HepG2 (cell line): ENCODE measurements around the gene ESYT3. TPM values are rescaled to one million over a fixed set of nuclear protein-coding genes. Genes with fewer than 3 reads are reported as not detected.

Experiments
- ATAC-seq: fragments of 200-7000 bp; cut with Tn5 transposase; 3 replicates; pipeline ENCODE4 v1.9.1; 2020; ENCODE audit warnings: mild to moderate bottlenecking, moderate library complexity
- BruUV-seq: library from RNA; stranded (reverse); fragments of 400-500 nt; replicated peaks from 2 replicates; lab custom pipeline; 2021; lab: Mats Ljungman, UMichigan
- CTCF ChIA-PET: fragments of 300-600 bp; formaldehyde crosslinking; extraction: SDS; loops from one replicate; lab custom pipeline; 2021; ENCODE audit warnings: low total read pairs, inconsistent platforms, low intra/inter-chr PET ratio; lab: Yijun Ruan, JAX
- POLR2A ChIA-PET: fragments of 350-600 bp; sonication (Branson Sonifier 250); formaldehyde crosslinking; loops from one replicate; lab custom pipeline; 2020; ENCODE audit warnings: antibody characterized with exemption, inconsistent platforms; lab: Yijun Ruan, JAX
- DNase-seq: peaks from one replicate; pipeline ENCODE4 v3.0.0-alpha.2; 2015; ENCODE audit warnings: low spot score
- FAIRE-seq: peaks from 3 replicates; lab custom pipeline; 2011; peaks lifted over from hg19 to GRCh38; lab: Jason Lieb, UNC
- H2AFZ ChIP-seq: one replicate; pipeline ENCODE4 v1.6.1; 2011; ENCODE audit warnings: low read length, inconsistent platforms
- H3K27ac ChIP-seq: fragments of 300-600 bp; 3 replicates; pipeline ENCODE4 v1.8.0; 2011; ENCODE audit warnings: mixed run types, mild to moderate bottlenecking, mixed read lengths, low read length, inconsistent platforms; ENCODE audit not compliant: insufficient read depth; ENCODE audit errors: extremely low read length
- H3K27me3 ChIP-seq, 2 experiments: fragments of 200-600 bp in 1 of 2; 2 replicates in 1 of 2; 3 replicates in 1 of 2; pipeline versions ENCODE4 v1.6.0 to v1.8.0; 2011; ENCODE audit warnings: low read length in 2 of 2, mild to moderate bottlenecking in 2 of 2, moderate library complexity in 2 of 2, inconsistent platforms in 1 of 2; ENCODE audit not compliant: insufficient read depth in 2 of 2, control insufficient read depth in 1 of 2
- H3K36me3 ChIP-seq, 2 experiments: fragments of 200-600 bp in 1 of 2; replicated peaks in 1 of 2; 2 replicates in 1 of 2; 3 replicates in 1 of 2; pipeline versions ENCODE4 v1.5.1 to v1.8.0; 2011; ENCODE audit warnings: low read length in 2 of 2, inconsistent platforms in 1 of 2; ENCODE audit not compliant: insufficient read depth in 2 of 2, control insufficient read depth in 1 of 2
- H3K4me1 ChIP-seq: 2 replicates; pipeline ENCODE4 v1.5.1; 2012; ENCODE audit warnings: low read length, inconsistent platforms; ENCODE audit not compliant: insufficient read depth
- H3K4me2 ChIP-seq: 2 replicates; pipeline ENCODE4 v1.6.0; 2011; ENCODE audit warnings: low read depth, low read length, inconsistent platforms
- H3K4me3 ChIP-seq, 3 experiments: fragments of 200-600 bp in 1 of 3; sonication (generic), shearing (Covaris generic) in 1 of 3; replicated peaks in 1 of 3; 2 replicates each; pipeline ENCODE4 v1.5.1; 2011 to 2016; ENCODE audit warnings: low read length in 3 of 3, inconsistent platforms in 2 of 3, low read depth in 2 of 3, mild to moderate bottlenecking in 2 of 3, control low read depth in 1 of 3, mixed read lengths in 1 of 3; ENCODE audit not compliant: insufficient read depth in 1 of 3
- H3K79me2 ChIP-seq: one replicate; pipeline ENCODE4 v1.6.1; 2011; ENCODE audit warnings: low read length, inconsistent platforms; ENCODE audit not compliant: insufficient read depth
- H3K9ac ChIP-seq: 2 replicates; pipeline ENCODE4 v1.6.0; 2011; ENCODE audit warnings: mild to moderate bottlenecking, low read depth, low read length, inconsistent platforms; ENCODE audit not compliant: insufficient read depth
- H3K9me3 ChIP-seq: 2 replicates; pipeline ENCODE4 v1.5.1; 2012; ENCODE audit warnings: mild to moderate bottlenecking, low read length
- H4K20me1 ChIP-seq: 2 replicates; pipeline ENCODE4 v1.6.0; 2011; ENCODE audit warnings: inconsistent platforms, mild to moderate bottlenecking, low read length, moderate library complexity; ENCODE audit not compliant: insufficient read depth
- BATF2 ChIP-seq: sonication (generic); formaldehyde crosslinking; IDR thresholded peaks from 2 replicates; pipeline ENCODE4 v1.8.0; 2022; ENCODE audit warnings: mild to moderate bottlenecking, missing genetic modification reagents, moderate library complexity
- BCL6 ChIP-seq: IDR thresholded peaks from 2 replicates; pipeline ENCODE4 v1.6.1; 2016; ENCODE audit warnings: missing genetic modification reagents, missing compliant biosample characterization
- CBFB ChIP-seq: sonication (generic); formaldehyde crosslinking; IDR thresholded peaks from 2 replicates; pipeline ENCODE4 v1.4.0; 2020; ENCODE audit warnings: missing genetic modification reagents
- CREB1 ChIP-seq, 2 experiments: fragments of 450-650 bp in 1 of 2; IDR thresholded peaks; 2 replicates each; pipeline ENCODE4 v1.6.1; 2016 to 2017; ENCODE audit warnings: control low read depth in 1 of 2, mild to moderate bottlenecking in 1 of 2, missing compliant biosample characterization in 1 of 2, missing genetic modification characterization in 1 of 2
- GZF1 ChIP-seq: sonication (generic); formaldehyde crosslinking; IDR thresholded peaks from 2 replicates; pipeline ENCODE4 v1.5.1; 2020; ENCODE audit warnings: mild to moderate bottlenecking, missing genetic modification reagents
- HIVEP1 ChIP-seq: sonication (generic); formaldehyde crosslinking; IDR thresholded peaks from 2 replicates; pipeline ENCODE4 v1.4.0; 2020; ENCODE audit warnings: mild to moderate bottlenecking, missing genetic modification reagents
- HNRNPLL ChIP-seq: fragments of 200-400 bp; formaldehyde crosslinking; IDR thresholded peaks from 2 replicates; pipeline ENCODE4 v1.6.1; 2017; ENCODE audit warnings: mild to moderate bottlenecking, low read depth, low read length; ENCODE audit not compliant: poor library complexity, severe bottlenecking
- HOXA3 ChIP-seq: sonication (generic); formaldehyde crosslinking; IDR thresholded peaks from 2 replicates; pipeline ENCODE4 v1.5.0; 2020; ENCODE audit warnings: missing genetic modification reagents
- KLF9 ChIP-seq: IDR thresholded peaks from 2 replicates; pipeline ENCODE4 v1.6.1; 2016; ENCODE audit warnings: low read depth
- MED1 ChIP-seq: sonication (generic); formaldehyde crosslinking; IDR thresholded peaks from 2 replicates; pipeline ENCODE4 v1.4.0; 2020; ENCODE audit warnings: missing genetic modification reagents
- ZBTB10 ChIP-seq: sonication (generic); formaldehyde crosslinking; IDR thresholded peaks from 2 replicates; pipeline ENCODE4 v1.4.0; 2020; ENCODE audit warnings: missing genetic modification reagents, borderline replicate concordance
- ZNF260 ChIP-seq: sonication (generic); formaldehyde crosslinking; IDR thresholded peaks from 2 replicates; pipeline ENCODE4 v1.4.0; 2020; ENCODE audit warnings: missing genetic modification reagents, low read depth, mild to moderate bottlenecking, borderline replicate concordance
- ZNF792 ChIP-seq: IDR thresholded peaks from 2 replicates; pipeline ENCODE4 v1.6.1; 2016
- WGBS: methylation state at CpG from one replicate; pipeline ENCODE4 v1.1.6; 2017; ENCODE audit warnings: low lambda C conversion rate; 5-methylcytosine and 5-hydroxymethylcytosine counted together
- in situ Hi-C: cut with HindIII; loops from 2 replicates; pipeline ENCODE4 v1.10.0; 2017; ENCODE audit warnings: low pct_unique_long_range_greater_than_20kb; ENCODE audit not compliant: extremely low pct_ligation_motif_present
- intact Hi-C: fragments of 100-400 bp; cut with micrococcal nuclease; formaldehyde crosslinking; loops from one replicate; pipeline ENCODE4 v1.10.0; 2022; ENCODE audit not compliant: unreplicated experiment
- polyA plus RNA-seq, 8 experiments: library from polyadenylated mRNA; depleted of rRNA in 3 of 8; stranded (reverse) in 7 of 8; unstranded in 1 of 8; fragments of >200 nt; fragmentation: Illumina TruSeq in 4 of 8; extraction: Trizol in 4 of 8; gene quantifications; 2 replicates each; pipeline versions ENCODE4 v1.2.1 to v1.2.3, GENCODE V29; 2011 to 2016; ENCODE audit warnings: low read depth in 4 of 8, missing spikeins in 1 of 8, mixed read lengths in 1 of 8; ENCODE audit not compliant: insufficient read depth in 1 of 8
- total RNA-seq, 5 experiments: library from RNA; depleted of rRNA; stranded (reverse); fragments of >200 nt; fragmentation: Illumina TruSeq; extraction: Trizol; gene quantifications; 2 replicates each; pipeline ENCODE4 v1.2.3, GENCODE V29; 2016; ENCODE audit warnings: low read depth in 1 of 5

Gene ESYT3
- total and polyA plus RNA-seq, 2 of the 13 experiments (the other 11 are each of a cell fraction or from before 2014, with no cell fraction given): 1.5 to 4.1 TPM

- no peak for TF ChIP-seq KLF9
- no peak for TF ChIP-seq GZF1 (CRISPR knock-in tag)
- no peak for TF ChIP-seq HOXA3 (CRISPR knock-in tag)
- TF ChIP-seq CBFB (CRISPR knock-in tag): no peak
- no peak for TF ChIP-seq ZNF260 (CRISPR knock-in tag)
These were observed 1.7 kb upstream of the ESYT3 start (continued) for GRCh38 chr3:138432576-138433240.

- Histone ChIP-seq H3K27ac (no peak overlapping the region), H3K27me3 (peaks cover 0 to 4% of the 10 kb centered on the region in 2 experiments; a peak in 3 of 5 replicates), H3K9ac (no peak overlapping the region), H2AFZ (no peak overlapping the region), H3K4me1 (peaks cover 19% of the 10 kb centered on the region), H3K9me3 (no peaks in the 10 kb centered on the region), H3K4me2 (peak overlapping the region; percentile 79), H4K20me1 (no peaks in the 10 kb centered on the region), H3K4me3 (0 out of 6 replicates have a peak overlapping the region, but pooled peaks of 1 of the 3 experiments have one; percentile 68), H3K36me3 (no peaks in the 10 kb centered on the region), H3K79me2 (no peaks in the 10 kb centered on the region)
- CTCF ChIA-PET: no interaction called here
- in situ Hi-C loops: no loop called here
- no peak for FAIRE-seq
- POLR2A ChIA-PET: interaction anchor here (0.8 to 1.6 kb wide), 5 partner anchors 21 to 481 kb away, joined by 3 to 4 read pairs (median 3); partner anchors contain the start of gene ARMC8
- DNase-seq: no peak
- BruUV-seq: no TSS peak
- no peak for ATAC-seq
- TF ChIP-seq MED1 (CRISPR knock-in tag) (no peak), HNRNPLL (no peak), ZNF792 (CRISPR knock-in tag) (no peak), ZBTB10 (CRISPR knock-in tag) (no peak), BCL6 (CRISPR knock-in tag) (no peak), HIVEP1 (CRISPR knock-in tag) (no peak), BATF2 (CRISPR knock-in tag) (no peak), CREB1 (IDR thresholded peaks at IDR 0.05) (no peak), CREB1 (CRISPR knock-in tag; IDR thresholded peaks at IDR 0.05) (0 out of 2 replicates have a peak, but pooled peaks have one; percentile 4)
- intact Hi-C loops: loop anchor here (2.0 kb wide), 1 partner anchor 35 kb away; no protein-coding TSS in a partner anchor
- WGBS: 81% methylated on average over 14 of the region's 16 CpGs
These were observed 532 bp upstream of the ESYT3 start for GRCh38 chr3:138433892-138434275.
